GM19043 (cell line): Measurements from ENCODE around the gene GPR12.
"Not testable (repeated sequence)": the region's sequence is repeated elsewhere in the genome, so short reads cannot be mapped to it uniquely, and the experiment has no call there.

Source experiments
- ATAC-seq: cut with Tn5 transposase; IDR thresholded peaks from one replicate; pipeline ENCODE4 v1.9.1; 2021; ENCODE audit warnings: low read depth; ENCODE audit not compliant: unreplicated experiment

The GPR12 gene

GRCh38 chr13:26749285-26749684, 11.3 kb downstream of the GPR12 start:
- ATAC-seq, result no peak

- no peak for ATAC-seq
Observed at GRCh38 chr13:26747706-26748105, 12.9 kb downstream of the GPR12 start.

GRCh38 chr13:26743971-26744370, 16.6 kb downstream of the GPR12 start:
- no peak for ATAC-seq

- ATAC-seq, result no peak
Observed at GRCh38 chr13:26742691-26743358, 17.8 kb downstream of the GPR12 start.

GRCh38 chr13:26735677-26736076, 24.9 kb downstream of the GPR12 start:
- ATAC-seq, result no peak

GRCh38 chr13:26727633-26728032, 33.0 kb downstream of the GPR12 start:
- ATAC-seq, result no peak

- no peak for ATAC-seq
Observed at GRCh38 chr13:26727122-26727521, 33.5 kb downstream of the GPR12 start.

- ATAC-seq, result no peak
Observed at GRCh38 chr13:26726684-26727083, 33.9 kb downstream of the GPR12 start.

GRCh38 chr13:26723620-26724019, 37.0 kb downstream of the GPR12 start:
- ATAC-seq, result not testable (repeated sequence)

- no peak for ATAC-seq
Observed at GRCh38 chr13:26722321-26722720, 38.3 kb downstream of the GPR12 start.

- no peak for ATAC-seq
Observed at GRCh38 chr13:26721251-26722121, 39.1 kb downstream of the GPR12 start.

GRCh38 chr13:26719356-26719945, 41.1 kb downstream of the GPR12 start:
- no peak for ATAC-seq

- ATAC-seq, result no peak
Observed at GRCh38 chr13:26718872-26719271, 41.7 kb downstream of the GPR12 start.

GRCh38 chr13:26718146-26718545, 42.4 kb downstream of the GPR12 start:
- no peak for ATAC-seq

- no peak for ATAC-seq
Observed at GRCh38 chr13:26716984-26717383, 43.6 kb downstream of the GPR12 start.

- ATAC-seq, result no peak
Observed at GRCh38 chr13:26713341-26713740, 47.2 kb downstream of the GPR12 start.

- ATAC-seq, result no peak
Observed at GRCh38 chr13:26711211-26711610, 49.4 kb downstream of the GPR12 start.

GRCh38 chr13:26710166-26710565, 50.4 kb downstream of the GPR12 start:
- ATAC-seq, result no peak

GRCh38 chr13:26709461-26709860, 51.1 kb downstream of the GPR12 start:
- no peak for ATAC-seq

GRCh38 chr13:26708007-26708297, 52.6 kb downstream of the GPR12 start:
- no peak for ATAC-seq

GRCh38 chr13:26707122-26708006, 53.2 kb downstream of the GPR12 start:
- ATAC-seq, result no peak
